ENCODE measurements around the gene LAMA3. TPM values are rescaled to one million over a fixed set of nuclear protein-coding genes. Genes with fewer than 3 reads are reported as not detected.

Gene LAMA3
- total RNA-seq, 1 experiment from 2014 or later, result 5.6 TPM

GRCh38 chr18:23761941-23762340 is 72.7 kb downstream of the LAMA3 start:
- Histone ChIP-seq H3K27ac (ENCODE audit: low read depth, low read length) (no peak overlapping the region), H3K9ac (ENCODE audit: low read length) (no peak overlapping the region), H2AFZ (ENCODE audit: low read depth, low read length, poor library complexity, severe bottlenecking) (no peak overlapping the region), H3K9me3 (ENCODE audit: control insufficient read depth in 1 of 2, insufficient read depth in 1 of 2, low read depth in 1 of 2, low read length in 2 of 2) (no peaks in the 10 kb centered on the region), H3K4me2 (ENCODE audit: low read length) (no peak overlapping the region), H3K4me3 (replicated peaks in 1 of 2; ENCODE audit: low read depth in 1 of 2, low read length in 2 of 2) (no peak overlapping the region), H4K20me1 (ENCODE audit: insufficient read depth) (no peaks in the 10 kb centered on the region), H3K4me1 (ENCODE audit: control insufficient read depth in 1 of 2, insufficient read depth in 2 of 2, low read length in 2 of 2) (no peaks in the 10 kb centered on the region), H3K27me3 (ENCODE audit: insufficient read depth, low read length) (no peaks in the 10 kb centered on the region), H3K9me2 (ENCODE audit: insufficient read depth) (no peaks in the 10 kb centered on the region), H3K36me3 (ENCODE audit: control insufficient read depth in 1 of 2, insufficient read depth in 2 of 2, low read length in 2 of 2) (no peaks in the 10 kb centered on the region), H3K79me2 (ENCODE audit: insufficient read depth, low read length) (no peaks in the 10 kb centered on the region)
- ChIA-PET POLR2A (no interaction called here), RAD21 (ENCODE audit: low non-redundant PET in 1 of 2, low total read pairs in 2 of 2, uncharacterized antibody in 2 of 2, unreplicated experiment in 2 of 2) (no interaction called here), CTCF (no interaction called here)
- BruUV-seq (replicated peaks), result no TSS peak
- no peak for TF ChIP-seq JUND (IDR thresholded peaks at IDR 0.05)
- TF ChIP-seq SRF (IDR thresholded peaks at IDR 0.05; ENCODE audit: low read depth), result no peak
- TF ChIP-seq ZBTB33 (IDR thresholded peaks at IDR 0.05; ENCODE audit: extremely low read depth, insufficient replicate concordance, low read length), result no peak
- no peak for TF ChIP-seq REST (IDR thresholded peaks at IDR 0.05; ENCODE audit: low read depth)
- TF ChIP-seq RAD21 (IDR thresholded peaks at IDR 0.05; ENCODE audit: low read depth), result no peak
- TF ChIP-seq EZH2 (IDR thresholded peaks at IDR 0.05), result no peak
- TF ChIP-seq FOSL1 (IDR thresholded peaks at IDR 0.05; ENCODE audit: low read depth), result no peak
- TF ChIP-seq MAX (IDR thresholded peaks at IDR 0.05), result no peak
- TF ChIP-seq CTCF (IDR thresholded peaks at IDR 0.05 in 2 of 3, conservative IDR thresholded peaks at IDR 0.05 in 1 of 3; ENCODE audit: borderline replicate concordance in 1 of 3, insufficient read depth in 1 of 3, low read depth in 2 of 3, low read length in 2 of 3), result no peak
- no peak for TF ChIP-seq SP1 (IDR thresholded peaks at IDR 0.05; ENCODE audit: low read depth)
- TF ChIP-seq ATF3 (IDR thresholded peaks at IDR 0.05), result no peak
- no peak for TF ChIP-seq YY1 (IDR thresholded peaks at IDR 0.05; ENCODE audit: extremely low read depth, insufficient replicate concordance, low read depth, low read length)
- TF ChIP-seq CBX3 (IDR thresholded peaks at IDR 0.05; ENCODE audit: low read depth), result no peak
- no peak for TF ChIP-seq ZFX (IDR thresholded peaks at IDR 0.05)
- TF ChIP-seq ELF1 (IDR thresholded peaks at IDR 0.05; ENCODE audit: borderline replicate concordance, low read depth), result no peak
- no peak for TF ChIP-seq POLR2AphosphoS5 (IDR thresholded peaks at IDR 0.05; ENCODE audit: low read depth, low read length)
- ATAC-seq, result no peak
- DNase-seq (ENCODE audit: low read depth, low spot score), result no peak
- intact Hi-C loops (cut with micrococcal nuclease), result no loop called here

Measured in HCT116 (cell line).